GM19468 (cell line): ENCODE results near the gene CMTM7.

Experiments used
- ATAC-seq: cut with Tn5 transposase; IDR thresholded peaks from one replicate; pipeline ENCODE4 v1.9.1; 2021; ENCODE audit warnings: mild to moderate bottlenecking, moderate library complexity, moderate number of reproducible peaks; ENCODE audit not compliant: unreplicated experiment; ENCODE audit errors: extremely low read depth

Gene CMTM7, protein sequence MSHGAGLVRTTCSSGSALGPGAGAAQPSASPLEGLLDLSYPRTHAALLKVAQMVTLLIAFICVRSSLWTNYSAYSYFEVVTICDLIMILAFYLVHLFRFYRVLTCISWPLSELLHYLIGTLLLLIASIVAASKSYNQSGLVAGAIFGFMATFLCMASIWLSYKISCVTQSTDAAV

GRCh38 chr3:32391643-32392535 is at the start of gene CMTM7:
CMTM7 (plus strand) TSS chr3:32391853; CDS start chr3:32391907, 54 bp downstream.
- ATAC-seq = peak; percentile 51

GRCh38 chr3:32347343-32348125 is 44.1 kb upstream of the CMTM7 start:
- ATAC-seq = no peak

- ATAC-seq = no peak
These were observed 42.5 kb upstream of the CMTM7 start for GRCh38 chr3:32349184-32349583.

DNA sequence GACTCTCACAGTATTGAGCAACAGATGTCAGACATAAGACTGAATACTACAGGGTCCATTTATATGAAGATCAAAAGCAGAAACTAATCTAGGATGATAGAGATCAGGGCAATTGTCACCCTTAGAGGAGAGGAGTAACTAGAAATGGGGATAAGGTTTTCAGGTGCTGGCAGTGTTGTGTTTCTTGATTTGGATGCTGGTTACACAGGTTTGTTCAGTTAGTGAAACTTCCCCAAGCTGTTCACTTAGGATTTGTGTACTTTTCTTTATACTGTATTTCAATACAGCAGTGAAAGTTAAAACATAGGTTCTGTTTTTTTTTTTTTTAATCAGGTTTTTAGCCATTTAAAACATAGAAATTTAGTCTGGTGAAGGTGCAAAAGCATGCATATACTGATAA is 39.1 kb upstream of the CMTM7 start:
- no peak for ATAC-seq

GRCh38 chr3:32353351-32353750 is 38.3 kb upstream of the CMTM7 start:
- ATAC-seq = no peak

- no peak for ATAC-seq
These were observed 37.3 kb upstream of the CMTM7 start for GRCh38 chr3:32354362-32354778.

DNA sequence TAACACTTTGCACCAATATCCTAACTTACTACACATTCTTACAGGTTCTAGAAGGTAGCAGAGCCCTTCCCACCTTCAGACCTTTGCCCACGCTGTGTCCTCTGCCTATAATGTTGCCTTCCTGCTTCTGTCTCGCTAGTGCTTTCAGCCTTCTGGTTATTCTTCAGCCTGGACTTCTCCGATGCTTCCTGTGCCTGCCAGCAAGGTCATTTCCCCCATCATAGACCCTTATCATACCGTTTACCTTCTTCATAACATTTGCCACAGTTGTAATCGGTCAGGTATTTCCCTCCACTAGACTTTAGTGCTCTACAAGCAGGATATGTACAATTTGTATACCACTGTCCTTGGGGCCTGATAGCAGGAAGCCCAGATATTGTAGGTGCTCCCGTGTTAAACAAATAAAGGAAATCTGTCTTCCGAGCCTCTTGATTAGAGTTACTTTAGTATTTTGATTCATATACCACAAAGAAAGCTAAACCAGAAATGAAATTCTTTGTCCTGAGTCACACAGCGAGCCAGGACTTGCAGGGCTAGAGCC is 35.8 kb upstream of the CMTM7 start:
- no peak for ATAC-seq

DNA sequence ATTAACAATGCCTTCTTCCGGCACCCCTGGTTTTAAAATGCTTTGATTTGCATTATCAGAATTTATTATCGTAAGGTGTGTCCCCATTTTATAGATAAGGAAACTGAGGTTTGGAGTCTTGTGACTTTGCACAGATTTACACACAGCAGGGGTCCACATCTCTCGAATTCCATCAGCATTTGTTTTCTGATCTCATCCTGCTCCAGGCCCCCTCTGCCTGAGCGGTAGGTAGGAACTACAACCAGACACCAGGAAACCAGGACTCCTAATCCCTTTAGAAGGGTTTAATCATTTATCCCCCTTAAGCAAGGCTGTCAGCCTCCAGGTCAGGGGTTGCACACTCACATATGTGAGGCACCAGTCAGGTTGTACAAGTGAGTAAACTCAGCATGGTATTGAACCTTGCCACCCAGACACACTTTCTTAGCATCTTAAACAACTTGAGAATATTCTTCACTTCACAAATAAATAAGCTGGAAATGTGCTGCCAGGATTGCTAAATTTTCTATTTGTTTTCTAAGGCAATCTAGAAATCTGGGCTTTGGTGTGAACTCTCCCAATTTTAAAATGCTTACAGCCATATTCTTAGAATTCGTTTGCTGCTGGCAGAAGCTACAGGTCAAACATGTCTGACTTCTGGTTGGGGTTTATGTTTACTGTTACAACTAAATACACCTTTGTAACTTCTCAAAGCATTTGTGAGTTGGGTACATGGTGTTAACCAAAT is 31.7 kb upstream of the CMTM7 start:
- ATAC-seq = no peak

GRCh38 chr3:32360493-32360827 is 31.2 kb upstream of the CMTM7 start:
- ATAC-seq = no peak

GRCh38 chr3:32366638-32367397 is 24.8 kb upstream of the CMTM7 start:
- ATAC-seq = peak; percentile 53

- no peak for ATAC-seq
These were observed 24.2 kb upstream of the CMTM7 start for GRCh38 chr3:32367442-32367841.

DNA sequence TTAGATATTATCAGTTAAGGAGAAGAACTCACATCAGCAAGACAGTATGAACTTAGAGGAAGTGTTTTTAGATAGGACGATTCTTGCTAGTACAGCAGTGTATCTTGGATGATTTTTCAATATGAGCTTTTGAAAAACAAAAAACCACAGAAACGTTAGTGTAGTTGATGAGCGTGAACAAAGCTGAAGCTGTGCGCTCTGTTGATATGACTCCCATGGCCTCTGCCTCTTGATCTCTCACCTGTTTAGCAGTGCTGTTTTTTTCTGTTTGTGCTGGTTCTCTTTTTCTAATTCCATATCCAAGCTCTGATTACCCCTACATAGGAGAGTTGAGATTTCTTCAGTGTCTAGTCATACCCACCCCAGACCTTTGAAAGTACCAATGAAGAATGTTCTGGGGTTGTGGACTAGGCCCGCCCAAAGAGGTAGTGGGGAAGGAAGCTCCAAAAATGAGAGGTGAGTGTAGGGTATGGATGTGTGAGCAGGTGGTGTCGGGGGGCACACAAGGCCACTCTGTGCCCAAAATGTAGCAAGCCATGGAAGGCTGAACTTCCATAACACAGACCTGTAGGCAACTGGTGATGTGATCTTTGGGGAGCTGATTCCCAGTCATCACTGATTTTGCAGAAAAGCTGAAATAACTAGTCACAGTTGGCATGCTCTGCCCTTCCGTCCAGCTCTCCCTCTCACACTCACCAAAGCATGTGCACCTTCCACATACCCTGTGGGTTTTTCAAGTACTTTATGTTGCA is 20.0 kb upstream of the CMTM7 start:
- ATAC-seq = no peak

- no peak for ATAC-seq
These were observed 19.5 kb upstream of the CMTM7 start for GRCh38 chr3:32372213-32372490.

DNA sequence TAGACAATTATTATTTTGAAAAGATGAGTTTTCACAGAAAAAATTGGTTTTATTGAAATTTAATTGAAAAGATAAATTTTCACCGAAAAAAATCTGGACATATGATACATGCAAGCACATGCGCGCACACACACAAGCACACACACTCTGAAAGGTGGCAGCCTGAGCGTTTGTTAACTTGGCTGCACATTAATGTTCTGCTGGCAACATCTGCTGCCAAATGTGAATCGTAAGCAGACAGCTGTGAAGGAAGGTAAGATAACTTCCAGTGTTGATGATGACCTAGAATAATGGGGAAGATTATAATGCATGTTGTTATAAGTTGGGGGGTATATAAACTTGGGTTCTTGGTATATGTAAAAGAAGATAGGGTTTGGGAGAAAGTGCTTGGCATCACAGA is 18.4 kb upstream of the CMTM7 start:
- ATAC-seq = no peak

GRCh38 chr3:32373844-32374243 is 17.8 kb upstream of the CMTM7 start:
- ATAC-seq = no peak

- no peak for ATAC-seq
These were observed 16.7 kb upstream of the CMTM7 start for GRCh38 chr3:32374788-32375595.

DNA sequence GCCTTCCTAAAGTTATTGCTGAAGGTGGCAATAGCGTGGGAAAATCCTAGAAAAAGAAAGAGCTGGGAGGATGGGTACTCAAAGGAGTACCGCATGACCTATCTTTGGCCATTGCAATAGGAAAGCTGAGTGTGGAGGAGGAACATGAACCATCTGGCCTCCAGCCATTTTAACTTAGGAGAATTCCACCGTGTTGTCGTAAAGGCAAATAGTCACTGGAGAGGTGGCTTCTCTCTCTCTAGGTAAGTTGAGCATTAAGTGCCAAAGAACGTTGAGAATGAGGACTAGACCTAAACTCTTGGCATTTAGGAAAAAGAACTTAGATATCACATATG is 16.1 kb upstream of the CMTM7 start:
- no peak for ATAC-seq

GRCh38 chr3:32376115-32376514 is 15.5 kb upstream of the CMTM7 start:
- no peak for ATAC-seq
